GM21367 (cell line): ENCODE results near the gene LUM.

Experiments
- ATAC-seq: cut with Tn5 transposase; IDR thresholded peaks from one replicate; pipeline ENCODE4 v1.9.1; 2021; ENCODE audit not compliant: unreplicated experiment

LUM gene

DNA sequence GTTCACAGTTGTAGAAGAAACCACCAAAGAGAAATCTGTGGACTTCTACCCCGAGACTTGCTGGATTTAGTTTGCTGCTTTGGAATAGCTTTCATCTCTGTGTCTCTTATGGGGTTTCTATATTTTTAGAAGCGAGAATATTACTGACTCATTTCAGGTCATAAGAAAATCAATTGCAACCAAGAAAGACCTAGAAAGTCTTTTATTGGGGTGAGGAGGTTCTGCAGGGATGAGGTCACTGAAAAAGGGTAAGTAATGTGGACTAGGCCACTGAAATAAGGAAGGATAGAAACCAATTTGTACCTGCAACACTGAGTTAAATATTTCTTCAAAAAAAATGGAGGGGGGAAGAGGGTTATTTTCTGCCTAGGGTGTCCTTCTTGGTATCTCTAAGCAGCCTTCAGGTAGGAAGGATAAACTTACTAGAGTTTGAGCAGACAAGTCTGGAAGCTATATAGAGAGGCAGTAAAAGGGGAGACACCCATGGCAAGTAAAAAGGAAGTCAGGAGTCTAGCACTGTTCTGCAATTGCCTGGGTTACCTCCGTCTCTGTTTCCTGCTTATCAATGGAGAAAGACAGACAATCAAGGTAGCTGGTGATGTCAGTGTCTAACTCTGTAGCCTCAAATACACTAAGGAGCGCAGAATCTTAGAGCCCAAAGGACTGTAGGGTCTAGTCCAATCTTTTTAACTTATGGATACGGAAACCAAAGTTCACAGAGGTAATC is 33.9 kb downstream of the LUM start:
- no peak for ATAC-seq

DNA sequence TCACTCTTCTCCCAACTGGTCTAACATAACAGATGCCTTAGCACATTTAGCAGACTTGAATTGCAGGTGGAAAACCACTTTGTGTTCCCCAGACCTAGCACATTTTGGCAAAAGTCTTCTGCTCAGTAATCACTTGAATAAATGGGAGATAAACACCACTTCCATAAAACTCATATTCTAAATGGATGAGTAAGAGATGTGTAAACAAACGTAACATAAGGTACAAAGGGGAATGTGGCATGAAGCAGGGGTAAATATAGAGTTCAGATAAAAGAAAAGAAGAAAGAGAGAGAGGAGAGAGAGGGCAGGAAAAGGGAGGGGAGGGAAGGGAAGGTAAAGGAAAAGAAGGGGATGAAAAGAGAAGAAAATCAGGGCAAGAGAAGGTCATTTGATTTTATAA is 36.4 kb downstream of the LUM start:
- ATAC-seq = no peak

DNA sequence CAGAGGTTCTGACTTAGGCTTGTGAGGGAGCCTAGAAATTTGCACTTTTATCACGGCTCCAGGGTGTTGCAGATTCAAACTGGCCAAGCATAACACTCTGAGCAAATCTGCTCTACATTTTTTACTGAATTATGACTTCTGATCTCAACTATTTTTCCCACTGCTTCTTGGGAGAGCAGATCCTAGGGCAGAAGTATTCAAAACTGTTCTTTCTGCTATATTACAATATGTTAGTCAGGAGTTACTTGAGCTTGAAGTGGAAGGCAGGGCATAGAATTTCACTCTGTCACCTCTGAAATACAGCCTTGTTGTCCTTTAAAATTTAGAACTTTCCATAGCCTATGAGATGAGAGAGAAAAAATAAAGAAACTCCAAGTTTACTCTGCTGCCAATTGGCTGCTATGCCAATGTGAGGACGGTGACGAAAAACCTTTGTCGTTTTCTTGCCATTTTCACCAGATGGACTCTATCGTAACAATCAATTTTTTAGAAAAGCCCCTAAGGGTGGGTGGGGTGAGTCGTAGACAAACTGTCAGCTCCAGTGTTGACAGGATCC is 37.1 kb downstream of the LUM start:
- no peak for ATAC-seq

DNA sequence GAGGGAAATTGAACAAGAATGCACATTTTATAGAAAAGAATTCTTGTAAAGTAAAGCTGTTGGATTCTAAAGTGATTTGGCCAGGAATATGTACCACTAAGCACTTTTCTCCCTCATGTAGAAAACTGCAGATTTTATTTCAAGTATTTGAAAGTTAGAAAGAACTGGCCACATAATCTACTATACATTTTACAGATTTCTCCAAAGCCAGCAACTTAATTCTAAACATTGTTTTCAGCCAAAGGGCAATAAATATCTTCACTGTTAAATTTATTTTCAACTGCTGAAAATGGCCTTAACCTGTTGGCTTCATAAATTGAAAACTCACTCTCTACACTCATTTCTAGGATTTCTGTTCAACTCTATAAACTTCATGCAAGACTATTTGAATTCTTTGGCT is 37.9 kb downstream of the LUM start:
- no peak for ATAC-seq

DNA sequence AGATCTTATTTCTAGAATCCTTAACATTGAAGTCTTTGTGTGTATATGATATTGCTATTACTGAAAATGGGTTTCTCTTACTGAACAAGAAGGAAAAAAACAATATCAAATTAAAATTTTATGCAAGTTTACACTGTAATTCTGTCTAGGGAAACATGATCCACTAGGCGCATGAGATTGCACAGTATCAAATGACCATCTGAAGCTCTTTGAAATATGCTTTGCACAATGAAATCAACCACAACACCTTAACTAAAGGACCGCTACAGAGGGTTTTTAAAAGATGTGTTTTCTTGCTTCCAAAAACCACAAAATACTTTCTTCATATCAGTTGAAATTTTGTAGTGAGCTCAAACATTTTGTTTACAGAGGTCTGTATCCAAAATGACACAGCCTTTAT is 38.4 kb downstream of the LUM start:
- no peak for ATAC-seq

DNA sequence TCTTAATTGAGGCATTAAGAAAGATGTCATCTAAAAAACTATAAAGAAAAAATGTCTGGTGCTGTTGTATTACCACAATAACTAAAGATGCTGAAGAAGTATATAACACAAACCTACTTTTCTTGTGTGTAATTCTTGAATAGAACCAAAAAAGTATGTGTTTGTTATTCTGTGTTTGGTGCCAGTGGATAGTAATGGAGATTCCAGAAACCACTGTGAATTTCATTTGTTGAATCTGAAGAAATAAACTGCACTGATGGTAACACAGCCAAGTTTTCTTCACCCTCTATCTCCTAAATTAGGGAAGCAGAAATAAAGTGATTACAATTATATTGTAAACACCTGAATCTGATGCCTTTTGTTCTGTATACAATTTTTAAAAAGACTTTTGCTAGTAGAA is 40.4 kb downstream of the LUM start:
- no peak for ATAC-seq

DNA sequence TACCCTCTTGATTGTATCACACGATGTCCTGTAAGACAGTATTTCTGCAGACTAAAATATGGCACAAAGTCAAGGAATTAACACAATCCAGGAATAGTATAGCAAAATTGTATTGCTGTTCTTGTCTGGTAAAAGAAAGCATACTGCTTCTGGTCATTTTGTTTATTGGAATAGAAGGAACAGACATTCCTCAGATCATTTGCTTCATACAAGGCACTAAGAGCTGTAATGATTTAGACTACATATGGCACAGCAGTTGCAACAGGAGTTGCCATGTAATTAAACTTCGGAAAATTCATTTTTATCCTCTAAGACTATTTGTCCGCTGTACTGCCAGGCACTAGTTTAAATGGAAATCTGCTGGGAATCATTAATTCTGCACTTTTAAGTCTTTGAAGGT is 45.9 kb downstream of the LUM start:
- no peak for ATAC-seq

DNA sequence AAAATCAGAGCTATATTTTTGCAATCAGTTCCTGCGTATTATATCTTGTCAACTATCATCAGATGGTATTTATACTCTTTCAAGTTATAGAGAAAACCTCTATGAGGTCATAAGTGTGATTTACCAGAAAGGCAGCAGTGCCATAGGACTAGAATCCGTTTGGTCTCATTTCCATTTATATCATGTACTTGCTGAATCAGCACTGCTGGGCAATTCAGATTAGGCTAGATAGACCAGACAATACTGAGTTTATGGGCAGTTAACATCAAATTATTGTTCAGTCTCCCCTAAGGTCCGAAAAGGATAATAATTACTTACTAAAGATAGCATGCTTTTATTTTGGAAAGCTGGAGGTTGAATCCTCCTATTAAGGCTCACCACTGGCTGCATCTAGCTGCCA is 46.7 kb downstream of the LUM start:
- no peak for ATAC-seq

DNA sequence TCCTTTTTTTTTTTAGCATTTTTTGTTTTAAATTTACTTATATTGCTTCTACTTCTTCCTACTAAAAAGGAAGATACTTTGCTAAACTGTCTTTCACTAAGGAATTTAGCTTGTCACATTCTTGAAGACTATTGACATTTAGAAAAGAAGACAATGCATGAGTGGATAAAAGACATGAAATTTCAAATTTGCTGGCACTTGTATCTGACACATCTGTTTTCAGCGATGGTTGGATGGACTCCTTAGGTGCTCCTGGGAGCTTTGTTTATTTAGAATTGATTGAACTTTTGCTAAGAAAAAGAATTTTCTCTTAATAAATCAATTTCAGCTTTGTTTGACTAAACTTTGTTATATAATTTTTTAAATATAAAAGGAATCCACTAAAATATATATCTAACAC is 50.2 kb downstream of the LUM start:
- ATAC-seq = no peak

DNA sequence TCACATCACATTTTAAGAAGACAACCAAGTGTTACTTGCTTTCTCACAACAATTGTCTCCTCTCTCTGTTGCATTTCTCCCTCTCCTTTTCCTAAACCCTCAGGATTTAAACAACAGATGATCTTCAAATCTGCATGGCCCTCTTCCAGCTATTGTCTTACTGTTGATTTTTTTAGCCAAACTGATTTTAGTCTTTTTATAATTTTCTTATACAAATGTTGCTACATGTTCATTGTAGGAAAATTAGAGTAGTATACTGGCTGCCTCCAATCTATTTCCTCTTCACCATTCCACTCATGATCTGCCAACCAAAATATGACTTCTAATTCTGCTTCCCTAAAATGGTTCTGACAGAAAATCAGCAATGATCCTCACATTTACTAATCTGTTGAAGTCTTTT is 52.1 kb downstream of the LUM start:
- no peak for ATAC-seq

DNA sequence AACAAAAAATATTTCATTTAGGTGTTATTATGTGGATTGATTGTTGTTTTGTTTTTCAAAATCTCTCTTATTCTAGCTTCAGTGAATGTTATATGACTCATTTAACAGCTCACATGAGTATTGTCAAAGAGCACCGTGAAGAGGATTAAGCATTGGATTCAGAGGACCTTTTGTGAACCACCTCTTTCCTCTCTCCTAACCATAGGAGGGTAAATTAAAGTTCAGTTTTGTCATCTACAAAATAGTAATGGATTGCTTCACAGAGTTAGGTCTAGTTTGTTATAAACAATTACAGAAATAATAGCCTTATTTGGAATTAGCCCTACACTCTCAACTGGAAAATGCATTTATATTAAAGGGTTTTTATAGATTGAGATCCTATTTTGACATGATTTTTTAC is 52.5 kb downstream of the LUM start:
- no peak for ATAC-seq

DNA sequence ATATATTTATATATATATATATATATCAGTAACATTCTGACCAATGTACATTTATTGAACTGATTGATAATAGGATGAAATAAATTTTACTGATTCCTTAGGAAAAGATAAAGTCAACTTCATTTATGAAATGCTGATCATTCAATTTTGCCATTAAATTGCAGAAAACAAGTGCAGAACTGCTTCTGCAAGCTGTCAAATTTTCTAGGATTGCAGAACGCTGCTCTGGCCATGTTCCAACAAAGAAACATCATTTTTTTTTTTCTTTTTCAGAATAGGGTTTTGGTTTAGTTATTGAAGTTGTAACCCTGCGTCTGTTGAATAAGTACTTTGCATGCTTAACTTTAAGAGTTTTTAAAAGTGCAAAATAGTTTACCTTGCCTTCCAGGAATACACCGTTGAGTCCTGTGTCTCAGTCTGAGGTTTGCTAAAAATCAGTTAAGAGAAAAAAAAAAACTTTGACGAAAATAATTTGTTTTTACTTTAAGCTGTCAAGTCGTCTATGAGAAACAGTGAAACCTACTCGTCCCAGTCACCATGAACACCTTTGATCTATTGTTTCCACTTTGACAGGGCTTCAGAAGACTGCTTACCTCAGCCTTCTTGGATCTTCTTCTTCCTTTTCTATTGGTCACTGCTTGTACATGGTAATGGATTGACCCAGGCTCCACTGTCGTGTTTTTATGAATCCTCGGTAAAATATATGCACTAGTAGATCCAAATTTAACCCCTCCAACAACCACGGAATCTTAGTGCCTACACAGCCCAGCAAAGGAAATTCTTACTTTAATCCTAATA is 53.7 kb downstream of the LUM start, which contains the start of gene KERA:
Gene KERA (minus strand): TSS at position 657 of the 798 bp plus-strand sequence. CDS start 1,743 bp downstream, outside the sequence.
- ATAC-seq = no peak

DNA sequence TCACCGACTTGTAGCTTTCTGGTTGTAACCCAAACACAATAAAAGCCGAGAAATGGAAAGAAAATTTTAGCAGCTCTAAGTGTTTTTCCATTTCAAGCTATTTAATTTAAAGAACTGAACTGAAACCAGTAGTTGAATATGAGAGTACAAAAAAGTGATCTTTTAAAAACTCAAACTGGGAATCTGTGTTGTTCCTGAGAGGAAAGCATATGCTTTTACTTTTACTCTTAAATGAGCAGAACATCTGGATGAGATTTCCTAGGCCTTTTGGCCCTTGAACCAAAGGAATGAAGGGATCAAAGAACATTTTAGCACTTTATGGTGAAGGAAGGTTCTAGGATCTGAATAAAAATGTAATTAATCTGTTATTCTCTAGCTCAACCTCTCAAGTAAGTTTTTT is 54.8 kb downstream of the LUM start:
- ATAC-seq = no peak

DNA sequence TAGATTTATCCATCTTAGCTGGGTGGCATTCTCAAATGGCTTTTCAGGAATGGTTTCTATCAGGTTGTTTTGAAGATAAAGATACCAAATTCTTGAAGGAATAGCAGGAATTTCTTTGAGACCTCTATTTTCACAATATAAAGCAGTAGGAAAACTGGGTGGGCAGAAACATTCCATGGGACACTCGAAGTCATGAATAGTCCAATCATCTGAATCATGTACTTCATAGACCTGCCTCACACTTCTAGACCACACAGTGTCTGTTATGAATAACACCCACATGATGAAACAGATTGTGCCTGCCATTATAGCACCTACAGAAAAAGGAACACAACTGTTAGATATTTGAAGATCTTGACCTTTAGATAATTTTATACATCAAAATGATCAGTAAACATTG is 55.3 kb downstream of the LUM start:
- ATAC-seq = no peak

DNA sequence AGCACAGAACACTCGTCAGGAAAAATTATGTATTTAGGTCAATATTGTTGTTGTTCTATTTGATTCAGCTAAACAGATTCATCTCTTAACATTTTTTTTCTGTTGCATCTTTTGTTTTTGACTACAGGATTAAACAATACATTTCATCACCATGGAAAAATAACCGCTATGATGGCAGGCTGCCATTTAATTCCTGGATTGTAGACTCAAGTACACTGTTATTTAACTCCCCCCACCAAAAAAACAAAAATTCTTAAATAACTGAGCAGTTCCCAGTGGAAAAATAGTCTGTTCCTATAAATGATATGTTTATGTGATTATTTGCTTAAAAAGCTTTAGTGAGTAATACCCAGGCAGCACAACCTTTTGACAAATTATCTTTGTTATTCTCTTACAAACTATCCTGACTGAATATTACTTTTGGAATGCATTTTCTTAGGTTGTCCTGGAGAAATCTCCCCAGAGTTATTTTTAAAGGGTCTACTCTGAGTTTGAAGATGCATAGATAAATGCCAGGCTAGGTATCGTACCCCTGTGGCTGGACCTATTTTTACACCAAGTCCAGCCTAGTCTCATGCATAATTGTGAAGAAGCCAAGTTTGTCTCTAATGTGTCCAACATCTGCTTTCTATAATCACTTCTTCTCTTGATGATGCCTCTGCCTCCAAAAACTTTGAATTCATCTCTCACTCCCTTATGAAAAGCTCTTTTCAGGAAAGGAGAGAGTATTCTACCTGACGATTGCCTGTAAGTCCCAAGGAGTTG is 57.2 kb downstream of the LUM start:
- ATAC-seq = no peak
